NT2/D1 (cell line): ENCODE data around the gene SPNS3.

ENCODE experiments used
- YY1 ChIP-seq: IDR thresholded peaks from 2 replicates; pipeline ENCODE4 v1.6.1; 2011; ENCODE audit not compliant: insufficient read length, insufficient read depth
- ZNF274 ChIP-seq: IDR thresholded peaks from 2 replicates; pipeline ENCODE4 v1.6.1; 2011; ENCODE audit warnings: mild to moderate bottlenecking, low read depth, low read length

DNA sequence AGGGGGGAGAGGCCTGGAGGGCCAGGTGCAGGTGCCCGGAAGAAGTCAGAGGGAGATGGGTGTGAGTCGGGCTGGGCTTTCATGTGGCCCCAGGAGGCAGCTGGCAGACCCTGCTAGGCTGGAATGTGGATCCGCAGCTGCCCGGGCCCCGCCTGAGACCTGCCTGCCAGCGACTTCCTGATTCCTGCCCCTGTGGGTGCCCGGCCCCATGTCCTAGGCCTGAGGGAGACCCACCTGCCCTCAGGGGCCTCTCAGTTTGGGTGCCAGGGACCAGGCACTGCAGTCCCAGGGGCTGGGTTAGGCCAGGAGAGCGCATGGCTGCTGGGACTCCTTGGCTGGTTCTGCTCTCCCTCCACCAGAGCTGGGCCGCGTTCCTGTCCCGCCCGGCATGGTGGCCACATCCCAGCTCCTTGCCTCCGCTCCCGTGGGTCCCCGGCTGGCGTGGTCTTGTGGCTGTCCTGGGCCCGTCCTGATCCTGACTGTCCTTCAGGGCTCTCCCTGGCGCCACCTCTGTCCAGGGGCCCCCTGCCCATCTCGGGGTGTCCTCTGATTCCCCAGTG lies 42.9 kb downstream of the SPNS3 start:
- TF ChIP-seq ZNF274 (no peak), YY1 (no peak)
